GM18951 (cell line): Measurements from ENCODE around the gene CHRNB2.

Source experiments
- POLR2A ChIP-seq: IDR thresholded peaks from 4 replicates; pipeline ENCODE4 v1.6.1; 2011; ENCODE audit warnings: mild to moderate bottlenecking; ENCODE audit not compliant: insufficient read length, insufficient read depth; ENCODE audit errors: extremely low read depth
- in situ Hi-C: fragments of 300-500 bp; cut with MboI; formaldehyde crosslinking; loops from one replicate; pipeline ENCODE4 v1.12.0; 2022; ENCODE audit warnings: low sequenced_read_pairs, mixed read lengths, inconsistent platforms; ENCODE audit not compliant: unreplicated experiment

The CHRNB2 gene

DNA sequence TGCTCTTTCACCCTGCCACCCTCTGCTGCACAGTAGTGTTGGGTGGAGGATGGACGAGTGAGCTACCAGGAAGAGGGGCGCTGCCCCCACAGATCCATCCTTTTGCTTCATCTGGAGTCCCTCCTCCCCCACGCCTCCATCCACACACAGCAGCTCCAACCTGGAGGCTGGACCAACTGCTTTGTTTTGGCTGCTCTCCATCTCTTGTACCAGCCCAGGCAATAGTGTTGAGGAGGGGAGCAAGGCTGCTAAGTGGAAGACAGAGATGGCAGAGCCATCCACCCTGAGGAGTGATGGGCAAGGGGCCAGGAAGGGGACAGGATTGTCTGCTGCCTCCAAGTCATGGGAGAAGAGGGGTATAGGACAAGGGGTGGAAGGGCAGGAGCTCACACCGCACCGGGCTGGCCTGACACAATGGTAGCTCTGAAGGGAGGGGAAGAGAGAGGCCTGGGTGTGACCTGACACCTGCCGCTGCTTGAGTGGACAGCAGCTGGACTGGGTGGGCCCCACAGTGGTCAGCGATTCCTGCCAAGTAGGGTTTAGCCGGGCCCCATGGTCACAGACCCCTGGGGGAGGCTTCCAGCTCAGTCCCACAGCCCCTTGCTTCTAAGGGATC lies 8.5 kb downstream of the CHRNB2 start:
- in situ Hi-C loops = no loop called here
- peak; percentile 11 for TF ChIP-seq POLR2A

DNA sequence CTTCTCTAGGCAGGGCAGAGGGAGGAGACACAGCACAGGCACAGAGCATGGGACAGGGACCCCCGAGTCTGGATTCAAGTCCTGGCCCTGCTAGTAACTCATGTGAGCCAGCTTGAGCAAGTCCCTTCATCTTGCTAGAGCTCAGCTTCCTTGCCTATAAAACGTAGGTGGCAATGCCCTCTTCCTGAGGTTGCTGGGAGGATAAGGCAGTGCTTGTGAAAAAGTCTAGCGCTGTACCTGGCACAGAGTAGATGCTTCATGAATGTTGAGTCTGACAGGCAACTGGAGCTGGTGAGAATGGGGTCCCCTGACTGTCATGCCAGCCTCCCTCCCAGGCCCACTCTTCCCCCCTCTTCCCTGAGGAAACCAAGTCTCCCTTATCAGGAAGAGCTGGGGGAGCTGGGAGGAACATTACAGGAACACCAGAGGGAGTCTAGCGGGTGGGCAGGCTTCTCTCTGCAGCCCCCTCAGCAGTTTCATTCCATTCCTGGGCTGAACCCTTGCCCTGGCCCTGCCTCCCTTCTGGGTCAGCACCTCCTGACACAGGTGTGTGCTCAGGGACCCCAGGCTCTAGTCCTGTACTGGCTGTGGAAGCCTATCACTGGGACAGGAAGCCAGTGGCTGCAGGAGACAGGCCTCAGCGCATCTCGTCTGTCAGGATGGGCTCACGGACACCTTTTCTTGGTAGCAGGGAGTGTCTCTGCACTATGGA lies 9.9 kb downstream of the CHRNB2 start:
- peak; percentile 26 for TF ChIP-seq POLR2A
- in situ Hi-C loops = no loop called here

DNA sequence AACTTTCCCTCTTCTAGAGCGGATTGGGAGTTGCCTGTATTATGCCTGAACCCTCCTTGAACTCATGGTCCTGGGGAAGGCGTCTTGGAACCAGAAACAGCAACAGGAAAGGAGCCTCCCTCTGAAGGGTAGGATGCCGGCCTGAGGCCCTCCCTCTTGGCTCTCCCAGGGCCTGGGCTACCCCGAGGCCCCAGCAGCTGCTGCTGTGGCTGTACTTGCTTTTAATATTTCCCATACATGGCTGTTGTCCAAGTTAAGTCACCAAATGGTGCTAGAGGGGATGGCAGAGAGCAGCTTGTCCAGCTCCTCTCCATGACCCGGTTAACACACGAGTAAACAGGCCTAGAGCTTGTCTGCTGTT lies 10.5 kb downstream of the CHRNB2 start:
- TF ChIP-seq POLR2A = no peak

DNA sequence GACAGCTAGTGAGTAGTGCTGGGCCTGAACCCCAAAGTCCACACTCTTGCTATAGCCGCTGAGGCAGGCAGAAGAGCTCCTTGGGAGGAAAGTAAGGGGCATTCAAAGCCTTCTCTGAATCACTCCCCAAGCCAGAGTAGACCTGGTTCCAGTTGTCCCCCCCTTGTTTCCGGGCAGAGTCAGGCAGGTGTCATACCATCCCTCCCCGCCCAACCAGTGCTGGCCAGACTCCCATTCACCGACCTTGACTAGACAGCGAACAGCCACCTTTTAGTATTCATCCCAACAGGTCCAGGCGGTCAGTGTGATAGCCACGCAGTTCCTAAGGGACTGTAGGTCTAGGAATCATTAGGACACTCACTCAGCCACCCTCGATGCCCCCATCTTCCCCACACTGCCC lies 11.8 kb downstream of the CHRNB2 start:
- in situ Hi-C loops = no loop called here
- TF ChIP-seq POLR2A = peak; percentile 15

More for the DNA sequence above, 10.5 kb downstream of the CHRNB2 start:
- in situ Hi-C loops = no loop called here

- in situ Hi-C loops = no loop called here
- no peak for TF ChIP-seq POLR2A
Observed at GRCh38 chr1:154581766-154582165, 14.2 kb downstream of the CHRNB2 start.

- no peak for TF ChIP-seq POLR2A
- in situ Hi-C loops = no loop called here
Observed at GRCh38 chr1:154582885-154583284, 15.3 kb downstream of the CHRNB2 start.

DNA sequence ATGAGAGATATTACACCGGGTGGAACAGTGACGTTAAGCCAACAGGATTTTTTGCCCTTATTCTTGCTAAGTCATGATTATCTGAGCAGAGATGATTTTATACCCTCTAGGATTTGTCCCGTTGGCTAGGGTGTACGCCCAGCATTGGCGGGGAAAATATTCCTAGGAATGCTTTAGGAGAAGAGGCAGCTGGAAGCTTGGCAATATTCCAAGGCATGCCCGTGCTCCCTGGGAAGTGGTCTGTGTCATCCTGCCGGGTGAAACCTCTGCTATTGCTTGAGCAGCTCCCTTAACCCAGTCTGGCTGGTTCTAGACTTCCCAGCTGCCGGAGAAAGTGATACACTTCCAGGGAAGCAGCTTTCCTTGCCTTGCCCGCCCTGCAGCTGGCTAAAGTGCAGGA lies 16.2 kb downstream of the CHRNB2 start:
- no peak for TF ChIP-seq POLR2A
- in situ Hi-C loops = no loop called here

GRCh38 chr1:154584267-154584994 lies 16.9 kb downstream of the CHRNB2 start:
- no peak for TF ChIP-seq POLR2A
- in situ Hi-C loops = no loop called here

GRCh38 chr1:154586231-154586630 lies 18.7 kb downstream of the CHRNB2 start:
- no peak for TF ChIP-seq POLR2A
- in situ Hi-C loops = no loop called here

DNA sequence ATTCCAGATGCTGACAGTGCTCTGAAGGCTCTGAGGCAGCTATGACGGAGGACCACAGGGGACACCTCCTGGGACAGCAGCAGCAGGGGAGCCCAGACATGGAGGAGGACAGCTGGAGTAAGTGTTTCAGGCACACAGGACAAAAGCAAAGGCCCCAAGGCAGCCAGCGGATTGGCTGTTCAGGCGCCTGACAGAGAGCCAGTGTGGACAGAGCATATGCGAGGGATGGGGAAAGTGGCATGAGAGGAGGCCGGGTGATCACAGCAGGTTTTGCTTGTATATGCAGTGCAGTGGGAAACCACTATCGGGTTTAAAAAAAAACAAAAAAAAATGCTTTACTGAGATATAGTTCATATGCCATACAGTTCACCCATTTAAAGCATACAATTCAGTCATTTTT lies 19.1 kb downstream of the CHRNB2 start:
- in situ Hi-C loops = no loop called here
- TF ChIP-seq POLR2A = no peak

- in situ Hi-C loops = no loop called here
- no peak for TF ChIP-seq POLR2A
Observed at GRCh38 chr1:154589780-154590179, 22.2 kb downstream of the CHRNB2 start.

- in situ Hi-C loops = no loop called here
- TF ChIP-seq POLR2A = no peak
Observed at GRCh38 chr1:154590756-154591155, 23.2 kb downstream of the CHRNB2 start.

DNA sequence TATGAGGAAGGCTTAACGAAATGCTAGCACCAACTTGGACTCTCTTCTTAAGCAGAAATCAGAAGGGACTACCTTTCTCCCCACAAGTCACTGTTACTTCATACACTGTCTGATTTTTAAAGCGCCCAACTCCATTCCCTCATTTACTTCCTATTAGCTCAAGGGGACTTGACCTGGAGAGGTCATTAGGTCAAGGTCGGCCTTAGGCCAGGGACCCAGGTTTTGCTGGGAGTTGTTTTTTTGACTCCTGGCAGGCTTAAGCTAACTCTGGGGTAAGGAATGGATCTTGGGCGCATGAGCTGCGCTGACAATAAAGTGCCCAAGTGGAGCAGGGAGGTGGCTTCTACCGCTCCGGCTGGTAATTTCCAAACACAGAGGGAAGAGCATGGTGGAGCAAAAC lies 23.6 kb downstream of the CHRNB2 start:
- TF ChIP-seq POLR2A = no peak
- in situ Hi-C loops = no loop called here

GRCh38 chr1:154593390-154593789 lies 25.8 kb downstream of the CHRNB2 start:
- no peak for TF ChIP-seq POLR2A

More at GRCh38 chr1:154593390-154593789, 25.8 kb downstream of the CHRNB2 start:
- in situ Hi-C loops = no loop called here
